Measurements from ENCODE around the gene XCL2. TPM values are rescaled to one million over a fixed set of nuclear protein-coding genes. Genes with fewer than 3 reads are reported as not detected.
A peak's percentile ranks its signal among the peaks of the same experiment; 100 is the strongest.

The XCL2 gene
- total RNA-seq, 4 donors from 2014 or later: not detected

- DNase-seq (ENCODE audit: low spot score in 2 of 2): no peak
- Histone ChIP-seq H3K9me3 (no peaks in the 10 kb centered on the region), H3K36me3 (no peaks in the 10 kb centered on the region), H3K27ac (peak overlapping the region in 1 of 4 donors; percentile 50), H3K4me3 (no peak overlapping the region), H3K4me1 (peaks cover 0 to 5% (median 0%) of the 10 kb centered on the region in 4 donors), H3K27me3 (no peaks in the 10 kb centered on the region)
- 58 to 75% methylated on average over 1 of the region's 1 CpG for WGBS, 2 donors
- no peak for TF ChIP-seq CTCF (IDR thresholded peaks at IDR 0.05)
- no peak for TF ChIP-seq EP300 (IDR thresholded peaks at IDR 0.05)
- TF ChIP-seq POLR2A (IDR thresholded peaks at IDR 0.05): no peak
Measured at GRCh38 chr1:168535536-168535935, 8.3 kb downstream of the XCL2 start.

GRCh38 chr1:168531615-168532345 lies 12.0 kb downstream of the XCL2 start:
- H3K9me3 ChIP-seq: no peaks in the 10 kb centered on the region
- H3K4me1 ChIP-seq: peaks cover 0 to 5% (median 0%) of the 10 kb centered on the region in 4 donors
- no peak for DNase-seq (ENCODE audit: low spot score in 2 of 2)
- TF ChIP-seq CTCF (IDR thresholded peaks at IDR 0.05) (no peak), EP300 (IDR thresholded peaks at IDR 0.05) (no peak), POLR2A (IDR thresholded peaks at IDR 0.05) (no peak)
- no peaks in the 10 kb centered on the region for H3K27me3 ChIP-seq
- WGBS, 2 donors: 92 to 98% methylated on average over 2 of the region's 2 CpGs
- no peaks in the 10 kb centered on the region for H3K36me3 ChIP-seq
- no peak overlapping the region for H3K4me3 ChIP-seq
- H3K27ac ChIP-seq: no peak overlapping the region

- Histone ChIP-seq H3K27ac (no peak overlapping the region), H3K36me3 (no peaks in the 10 kb centered on the region), H3K4me3 (no peak overlapping the region), H3K27me3 (no peaks in the 10 kb centered on the region), H3K9me3 (no peaks in the 10 kb centered on the region), H3K4me1 (no peaks in the 10 kb centered on the region)
- 24 to 40% methylated on average over 1 of the region's 1 CpG for whole genome bisulfite sequencing, 2 donors
- TF ChIP-seq CTCF (IDR thresholded peaks at IDR 0.05) (no peak), POLR2A (IDR thresholded peaks at IDR 0.05) (no peak), EP300 (IDR thresholded peaks at IDR 0.05) (no peak)
- DNase-seq (ENCODE audit: low spot score in 2 of 2): no peak
Measured at GRCh38 chr1:168529518-168529917, 14.3 kb downstream of the XCL2 start.

GRCh38 chr1:168521401-168522000 lies 22.3 kb downstream of the XCL2 start:
- no peak overlapping the region for H3K4me3 ChIP-seq
- DNase-seq (ENCODE audit: low spot score in 2 of 2): no peak
- no peaks in the 10 kb centered on the region for H3K27me3 ChIP-seq
- H3K4me1 ChIP-seq: no peaks in the 10 kb centered on the region
- WGBS, 2 donors: 83 to 84% methylated on average over 1 of the region's 1 CpG
- TF ChIP-seq POLR2A (IDR thresholded peaks at IDR 0.05) (no peak), EP300 (IDR thresholded peaks at IDR 0.05) (no peak), CTCF (IDR thresholded peaks at IDR 0.05) (no peak)
- H3K36me3 ChIP-seq: no peaks in the 10 kb centered on the region
- H3K9me3 ChIP-seq: peaks cover 0 to 9% (median 0%) of the 10 kb centered on the region in 4 donors
- H3K27ac ChIP-seq: no peak overlapping the region

GRCh38 chr1:168520832-168521231 lies 23.0 kb downstream of the XCL2 start:
- Histone ChIP-seq H3K4me1 (no peaks in the 10 kb centered on the region), H3K36me3 (no peaks in the 10 kb centered on the region), H3K9me3 (peaks cover 0 to 9% (median 0%) of the 10 kb centered on the region in 4 donors), H3K27me3 (no peaks in the 10 kb centered on the region), H3K4me3 (no peak overlapping the region), H3K27ac (no peak overlapping the region)
- TF ChIP-seq EP300 (IDR thresholded peaks at IDR 0.05): no peak
- TF ChIP-seq POLR2A (IDR thresholded peaks at IDR 0.05): no peak
- TF ChIP-seq CTCF (IDR thresholded peaks at IDR 0.05): no peak
- WGBS, 2 donors: 47 to 53% methylated on average over 4 of the region's 4 CpGs
- DNase-seq (ENCODE audit: low spot score in 2 of 2): no peak
